CD4-positive, alpha-beta T cell treated with Interleukin-17A for 1 hour (primary cell): ENCODE measurements around the gene RBM45.
A peak's percentile ranks its signal among the peaks of the same experiment; 100 is the strongest.
"Not testable (repeated sequence)": the region's sequence is repeated elsewhere in the genome, so short reads cannot be mapped to it uniquely, and the experiment has no call there.

Experiments used
- DNase-seq: peaks from one replicate; pipeline ENCODE4 v3.0.0-alpha.2; 2020

The RBM45 gene

GRCh38 chr2:178112202-178113152 lies at the start of gene RBM45:
Gene RBM45, plus strand, starts transcription at chr2:178112437. Its CDS starts 110 bp downstream, at chr2:178112547.
- DNase-seq = peak; percentile 86

GRCh38 chr2:178066324-178066723 lies 45.9 kb upstream of the RBM45 start:
- no peak for DNase-seq

GRCh38 chr2:178066890-178067669 lies 45.2 kb upstream of the RBM45 start:
- DNase-seq = no peak

- no peak for DNase-seq
These were observed 43.3 kb upstream of the RBM45 start for GRCh38 chr2:178068823-178069454.

- DNase-seq = no peak
These were observed 42.7 kb upstream of the RBM45 start for GRCh38 chr2:178069551-178069950.

- DNase-seq = no peak
These were observed 41.4 kb upstream of the RBM45 start for GRCh38 chr2:178070824-178071223.

- DNase-seq = no peak
These were observed 40.2 kb upstream of the RBM45 start for GRCh38 chr2:178072000-178072382.

- no peak for DNase-seq
These were observed 39.6 kb upstream of the RBM45 start, which contains the start of gene PDE11A for GRCh38 chr2:178072383-178073301. Gene PDE11A, minus strand, starts transcription at chr2:178072777. Its CDS starts 340 bp downstream, at chr2:178072437.

- no peak for DNase-seq
These were observed 37.9 kb upstream of the RBM45 start for GRCh38 chr2:178074123-178075005.

GRCh38 chr2:178075006-178075326 lies 37.3 kb upstream of the RBM45 start:
- DNase-seq = no peak

- no peak for DNase-seq
These were observed 36.1 kb upstream of the RBM45 start for GRCh38 chr2:178076130-178076529.

- not testable (repeated sequence) for DNase-seq
These were observed 33.0 kb upstream of the RBM45 start for GRCh38 chr2:178079279-178079678.

GRCh38 chr2:178082408-178083045 lies 29.7 kb upstream of the RBM45 start:
- DNase-seq = no peak

- DNase-seq = no peak
These were observed 28.0 kb upstream of the RBM45 start for GRCh38 chr2:178084273-178084672.

GRCh38 chr2:178088774-178089270 lies 23.4 kb upstream of the RBM45 start:
- DNase-seq = no peak

GRCh38 chr2:178093471-178093870 lies 18.8 kb upstream of the RBM45 start:
- DNase-seq = no peak

GRCh38 chr2:178101321-178102079 lies 10.7 kb upstream of the RBM45 start:
- DNase-seq = no peak

GRCh38 chr2:178105566-178105965 lies 6.7 kb upstream of the RBM45 start:
- no peak for DNase-seq

GRCh38 chr2:178106053-178106452 lies 6.2 kb upstream of the RBM45 start:
- DNase-seq = no peak

- DNase-seq = no peak
These were observed 4.1 kb upstream of the RBM45 start for GRCh38 chr2:178108176-178108575.
